ENCODE measurements around the gene CHI3L1.

Gene CHI3L1

GRCh38 chr1:203129501-203130231 lies 56.8 kb downstream of the CHI3L1 start:
- no peak for DNase-seq
